Adrenal gland (tissue), 5 donors: ENCODE results near the gene FCN2.

ENCODE experiments used
- CTCF ChIP-seq, 6 experiments: fragments of 450-650 bp in 4 of 6; fragments of 200-600 bp in 2 of 6; sonication (generic) in 1 of 6; IDR thresholded peaks; 1 replicate in 5 of 6; 2 replicates in 1 of 6; pipeline versions ENCODE4 v1.5.1 to v1.8.0; 2016 to 2021; ENCODE audit warnings: antibody characterized with exemption in 6 of 6, mild to moderate bottlenecking in 2 of 6, moderate library complexity in 1 of 6
- POLR2A ChIP-seq, 2 donors: fragments of 450-650 bp; IDR thresholded peaks; one replicate each; pipeline ENCODE4 v1.6.1; 2017; ENCODE audit warnings: antibody characterized with exemption in 2 of 2, mild to moderate bottlenecking in 2 of 2, moderate library complexity in 1 of 2
- donor health status: DM: no; HTN: no; CAD: no.

- TF ChIP-seq CTCF (IDR thresholded peaks at IDR 0.05) (no peak), POLR2A (IDR thresholded peaks at IDR 0.05) (no peak)
These were observed 48.1 kb upstream of the FCN2 start for GRCh38 chr9:134832471-134832870.
